Kidney (tissue), 14 donors: Measurements from ENCODE around the gene TCL1A. TPM values are rescaled to one million over a fixed set of nuclear protein-coding genes. Genes with fewer than 3 reads are reported as not detected.
A peak's percentile ranks its signal among the peaks of the same experiment; 100 is the strongest.

Source experiments
- DNase-seq, 5 donors: peaks; one replicate each; pipeline ENCODE4 v3.0.0-alpha.2; 2013 to 2020
- FAIRE-seq: peaks from 2 replicates; lab custom pipeline; 2012; peaks lifted over from hg19 to GRCh38; lab: Jason Lieb, UNC
- H3K27ac ChIP-seq, 2 donors: one replicate each; pipeline ENCODE4 v1.7.0; 2013; ENCODE audit warnings: low read depth in 2 of 2, low read length in 2 of 2, inconsistent platforms in 1 of 2
- H3K27me3 ChIP-seq: one replicate; pipeline ENCODE4 v1.7.1; 2013; ENCODE audit warnings: low read length, inconsistent platforms; ENCODE audit not compliant: control insufficient read depth, insufficient read depth
- H3K36me3 ChIP-seq, 3 donors: one replicate each; pipeline versions ENCODE4 v1.7.0 to v1.7.1; 2013; ENCODE audit warnings: low read length in 3 of 3, control low read depth in 1 of 3, inconsistent platforms in 1 of 3; ENCODE audit not compliant: insufficient read depth in 3 of 3, control insufficient read depth in 2 of 3
- H3K4me1 ChIP-seq, 3 donors: one replicate each; pipeline versions ENCODE4 v1.7.0 to v1.7.1; 2013; ENCODE audit warnings: low read length in 3 of 3, inconsistent platforms in 1 of 3, low read depth in 1 of 3; ENCODE audit not compliant: control insufficient read depth in 2 of 3, insufficient read depth in 2 of 3
- H3K4me3 ChIP-seq, 3 donors: one replicate each; pipeline versions ENCODE4 v1.7.0 to v1.8.1; 2013; ENCODE audit warnings: low read length in 3 of 3, control low read depth in 1 of 3, inconsistent platforms in 1 of 3
- H3K9ac ChIP-seq, 3 donors: one replicate each; pipeline versions ENCODE4 v1.7.0 to v1.7.1; 2013; ENCODE audit warnings: low read length in 3 of 3, control low read depth in 1 of 3, inconsistent platforms in 1 of 3
- H3K9me3 ChIP-seq, 3 donors: one replicate each; pipeline versions ENCODE4 v1.7.0 to v1.7.1; 2013; ENCODE audit warnings: low read length in 3 of 3, control low read depth in 1 of 3, inconsistent platforms in 1 of 3; ENCODE audit not compliant: control insufficient read depth in 2 of 3, insufficient read depth in 1 of 3
- CTCF ChIP-seq: IDR thresholded peaks from 3 replicates; pipeline ENCODE4 v1.5.1; 2012; ENCODE audit warnings: mild to moderate bottlenecking, moderate library complexity, borderline replicate concordance; ENCODE audit not compliant: insufficient read depth; ENCODE audit errors: extremely low read depth
- intact Hi-C: fragments of 100-400 bp; cut with DNase I; formaldehyde crosslinking; loops from one replicate; pipeline ENCODE4 v1.11.1; 2022
- polyA plus RNA-seq: library from polyadenylated mRNA; stranded (reverse); fragments of 350-450 nt; fragmentation: Illumina TruSeq; extraction: RNeasy Lipid Tissue Mini Kit (QIAGEN cat#74804); gene quantifications from one replicate; pipeline ENCODE4 v1.2.3, GENCODE V29; 2014; ENCODE audit warnings: low read depth, low replicate concordance; ENCODE audit not compliant: insufficient read depth
- total RNA-seq: library from RNA; stranded (reverse); fragmentation: NEBNext Ultra II Directional; extraction: Animal tissue kit (Norgen Biotek cat#: 25700); gene quantifications from one replicate; pipeline ENCODE4 v1.2.1, GENCODE V29; 2021
- donor health status: control.
- donor health status: control.
- donor health status: control.
- donor health status: control.
- donor health status: control.
- donor health status: DM: yes; HTN: yes; CAD: no.
- donor health status: Normal renal cell carcinoma (clear cell type).

The TCL1A gene
- total and polyA plus RNA-seq, 2 donors from 2014 or later = 1.4 TPM; not detected in 1

- TF ChIP-seq CTCF = no peak
- Histone ChIP-seq H3K9ac (no peak overlapping the region), H3K4me3 (no peak overlapping the region), H3K27ac (no peak overlapping the region), H3K9me3 (no peaks in the 10 kb centered on the region), H3K27me3 (no peaks in the 10 kb centered on the region), H3K4me1 (no peaks in the 10 kb centered on the region), H3K36me3 (no peaks in the 10 kb centered on the region)
- no peak for DNase-seq
- intact Hi-C loops = no loop called here
- no peak for FAIRE-seq
These were observed 10.6 kb downstream of the TCL1A start for GRCh38 chr14:95703341-95703740.

- no peak for TF ChIP-seq CTCF
- intact Hi-C loops = no loop called here
- FAIRE-seq (no peak), DNase-seq (peak in 3 of 5 donors; percentile 47 to 86 (median 64))
- Histone ChIP-seq H3K4me1 (no peaks in the 10 kb centered on the region), H3K4me3 (no peak overlapping the region), H3K9ac (no peak overlapping the region), H3K36me3 (no peaks in the 10 kb centered on the region), H3K9me3 (no peaks in the 10 kb centered on the region), H3K27me3 (no peaks in the 10 kb centered on the region), H3K27ac (no peak overlapping the region)
These were observed 12.1 kb downstream of the TCL1A start for GRCh38 chr14:95701846-95702221.

GRCh38 chr14:95700221-95700976 lies 13.5 kb downstream of the TCL1A start:
- intact Hi-C loops = no loop called here

More at GRCh38 chr14:95700221-95700976, 13.5 kb downstream of the TCL1A start:
- Histone ChIP-seq H3K4me1 (no peaks in the 10 kb centered on the region), H3K36me3 (no peaks in the 10 kb centered on the region), H3K27ac (no peak overlapping the region), H3K9ac (no peak overlapping the region), H3K9me3 (no peaks in the 10 kb centered on the region), H3K4me3 (no peak overlapping the region), H3K27me3 (no peaks in the 10 kb centered on the region)
- DNase-seq = no peak
- no peak for FAIRE-seq
- no peak for TF ChIP-seq CTCF
